WTC11 (cell line): Measurements from ENCODE around the gene WDR3. TPM values are rescaled to one million over a fixed set of nuclear protein-coding genes. Genes with fewer than 3 reads are reported as not detected.

ENCODE experiments used
- ATAC-seq: fragments of 200-7000 bp; cut with Tn5 transposase; 2 replicates; pipeline ENCODE4 v1.10.0; 2021; ENCODE audit warnings: mild to moderate bottlenecking, moderate library complexity
- CTCF ChIA-PET: fragments of 300-600 bp; sonication (Branson Sonifier 250); formaldehyde crosslinking; loops from one replicate; lab custom pipeline; 2021; ENCODE audit warnings: antibody characterized with exemption; lab: Charles Lee
- POLR2A ChIA-PET: fragments of 350-600 bp; sonication (Branson Sonifier 250); formaldehyde crosslinking; loops from one replicate; lab custom pipeline; 2021; ENCODE audit warnings: antibody characterized with exemption; lab: Charles Lee
- DNase-seq: peaks from one replicate; pipeline ENCODE4 v3.0.0; 2021; ENCODE audit warnings: low spot score
- H3K27ac Mint-ChIP-seq: 2 replicates; pipeline ENCODE4 v1.8.0; 2021; ENCODE audit warnings: mixed read lengths
- H3K27me3 Mint-ChIP-seq: 2 replicates; pipeline ENCODE4 v1.8.0; 2021; ENCODE audit warnings: low read depth, mild to moderate bottlenecking, moderate library complexity, mixed read lengths
- H3K36me3 Mint-ChIP-seq: 2 replicates; pipeline ENCODE4 v1.8.0; 2021; ENCODE audit warnings: mixed read lengths
- H3K4me1 Mint-ChIP-seq: 2 replicates; pipeline ENCODE4 v1.8.0; 2022; ENCODE audit warnings: mixed read lengths
- H3K4me3 Mint-ChIP-seq: 2 replicates; pipeline ENCODE4 v1.8.0; 2021; ENCODE audit warnings: mild to moderate bottlenecking, moderate library complexity, mixed read lengths
- H3K9me3 Mint-ChIP-seq: 2 replicates; pipeline ENCODE4 v1.8.0; 2021; ENCODE audit warnings: mixed read lengths
- ATF2 ChIP-seq: sonication (generic); formaldehyde crosslinking; IDR thresholded peaks from 2 replicates; pipeline ENCODE4 v1.8.1; 2022; ENCODE audit warnings: low read depth, missing genetic modification reagents, borderline replicate concordance
- CBFB ChIP-seq: sonication (generic); formaldehyde crosslinking; IDR thresholded peaks from 2 replicates; pipeline ENCODE4 v1.8.1; 2022; ENCODE audit warnings: mild to moderate bottlenecking, low read depth, missing genetic modification reagents
- ELF4 ChIP-seq: sonication (generic); formaldehyde crosslinking; IDR thresholded peaks from 2 replicates; pipeline ENCODE4 v1.8.1; 2022; ENCODE audit warnings: low read depth, mild to moderate bottlenecking, moderate library complexity, missing genetic modification reagents
- ETV6 ChIP-seq: sonication (generic); formaldehyde crosslinking; IDR thresholded peaks from 2 replicates; pipeline ENCODE4 v1.8.1; 2022; ENCODE audit warnings: mild to moderate bottlenecking, missing genetic modification reagents
- FOXJ3 ChIP-seq: sonication (generic); formaldehyde crosslinking; IDR thresholded peaks from 2 replicates; pipeline ENCODE4 v1.9.0; 2021; ENCODE audit warnings: missing genetic modification reagents, mild to moderate bottlenecking, borderline replicate concordance
- FOXK1 ChIP-seq: sonication (generic); formaldehyde crosslinking; IDR thresholded peaks from 2 replicates; pipeline ENCODE4 v1.8.0; 2022; ENCODE audit warnings: mild to moderate bottlenecking, moderate library complexity, missing genetic modification reagents
- FOXP1 ChIP-seq: sonication (generic); formaldehyde crosslinking; IDR thresholded peaks from 2 replicates; pipeline ENCODE4 v1.8.0; 2022; ENCODE audit warnings: missing genetic modification reagents, mild to moderate bottlenecking, moderate library complexity, borderline replicate concordance
- IRF1 ChIP-seq: sonication (generic); formaldehyde crosslinking; IDR thresholded peaks from 2 replicates; pipeline ENCODE4 v1.8.0; 2023; ENCODE audit warnings: missing genetic modification reagents
- IRF2 ChIP-seq: sonication (generic); formaldehyde crosslinking; IDR thresholded peaks from 2 replicates; pipeline ENCODE4 v1.8.0; 2022; ENCODE audit warnings: low read depth, missing genetic modification reagents, borderline replicate concordance
- JAZF1 ChIP-seq: fragments of 250-450 bp; sonication (Bioruptor Pico); IDR thresholded peaks from 2 replicates; pipeline ENCODE4 v1.9.0; 2021; ENCODE audit warnings: moderate library complexity, mild to moderate bottlenecking, inconsistent platforms
- JUN ChIP-seq: sonication (generic); formaldehyde crosslinking; IDR thresholded peaks from 2 replicates; pipeline ENCODE4 v1.8.0; 2023; ENCODE audit warnings: mild to moderate bottlenecking, missing genetic modification reagents
- MXD4 ChIP-seq: fragments of 250-450 bp; sonication (Bioruptor Pico); IDR thresholded peaks from 2 replicates; pipeline ENCODE4 v1.8.0; 2021; ENCODE audit warnings: mild to moderate bottlenecking, moderate library complexity, borderline replicate concordance
- MYBL2 ChIP-seq: sonication (generic); formaldehyde crosslinking; IDR thresholded peaks from 2 replicates; pipeline ENCODE4 v1.8.1; 2023; ENCODE audit warnings: mild to moderate bottlenecking, moderate library complexity, missing genetic modification reagents
- NFE2L1 ChIP-seq: sonication (generic); formaldehyde crosslinking; IDR thresholded peaks from 2 replicates; pipeline ENCODE4 v1.8.1; 2023; ENCODE audit warnings: missing genetic modification reagents
- NR1H2 ChIP-seq: sonication (generic); formaldehyde crosslinking; IDR thresholded peaks from 2 replicates; pipeline ENCODE4 v1.9.0; 2021; ENCODE audit warnings: mild to moderate bottlenecking, moderate library complexity, missing genetic modification reagents
- NR3C1 ChIP-seq: sonication (generic); formaldehyde crosslinking; conservative IDR thresholded peaks from 2 replicates; pipeline ENCODE4 v1.8.1; 2023; ENCODE audit warnings: low read depth, mild to moderate bottlenecking, missing genetic modification reagents
- PRDM15 ChIP-seq: sonication (generic); formaldehyde crosslinking; IDR thresholded peaks from 2 replicates; pipeline ENCODE4 v1.8.0; 2022; ENCODE audit warnings: missing genetic modification reagents
- SMAD3 ChIP-seq: sonication (generic); formaldehyde crosslinking; IDR thresholded peaks from 2 replicates; pipeline ENCODE4 v1.8.0; 2022; ENCODE audit warnings: missing genetic modification reagents, mild to moderate bottlenecking, borderline replicate concordance
- SOX15 ChIP-seq: fragments of 250-450 bp; sonication (Bioruptor Pico); IDR thresholded peaks from 2 replicates; pipeline ENCODE4 v1.9.0; 2021; ENCODE audit warnings: mild to moderate bottlenecking
- TCF7 ChIP-seq: sonication (generic); formaldehyde crosslinking; IDR thresholded peaks from 2 replicates; pipeline ENCODE4 v1.8.0; 2022; ENCODE audit warnings: mild to moderate bottlenecking, low read depth, missing genetic modification reagents, moderate library complexity
- USF2 ChIP-seq: sonication (generic); formaldehyde crosslinking; IDR thresholded peaks from 2 replicates; pipeline ENCODE4 v1.8.1; 2023; ENCODE audit warnings: mild to moderate bottlenecking, missing genetic modification reagents, moderate library complexity
- ZBTB21 ChIP-seq: sonication (generic); formaldehyde crosslinking; IDR thresholded peaks from 2 replicates; pipeline ENCODE4 v1.8.1; 2023; ENCODE audit warnings: mild to moderate bottlenecking, missing genetic modification reagents, borderline replicate concordance
- ZNF219 ChIP-seq: sonication (generic); formaldehyde crosslinking; IDR thresholded peaks from 2 replicates; pipeline ENCODE4 v1.8.0; 2023; ENCODE audit warnings: missing genetic modification reagents, mild to moderate bottlenecking, borderline replicate concordance
- ZNF281 ChIP-seq: sonication (generic); formaldehyde crosslinking; IDR thresholded peaks from 2 replicates; pipeline ENCODE4 v1.8.0; 2023; ENCODE audit warnings: mild to moderate bottlenecking, missing genetic modification reagents
- ZNF416 ChIP-seq: fragments of 250-450 bp; sonication (Bioruptor Pico); IDR thresholded peaks from 2 replicates; pipeline ENCODE4 v1.9.0; 2021; ENCODE audit warnings: mild to moderate bottlenecking, inconsistent platforms
- ZNF671 ChIP-seq: fragments of 250-450 bp; sonication (Bioruptor Pico); IDR thresholded peaks from 2 replicates; pipeline ENCODE4 v1.8.0; 2021; ENCODE audit warnings: mild to moderate bottlenecking
- total RNA-seq: library from RNA; stranded (reverse); gene quantifications from 3 replicates; pipeline ENCODE4 v1.2.3, GENCODE V29; 2021
- TF ChIP-seq, protein P1 (sequence below): fragments of 250-450 bp; sonication (Bioruptor Pico); conservative IDR thresholded peaks from 2 replicates; pipeline ENCODE4 v1.9.0; 2021; ENCODE audit warnings: mild to moderate bottlenecking

The WDR3 gene
- total RNA-seq, 1 experiment from 2014 or later: 50.0 TPM

GRCh38 chr1:117930484-117930883 lies 945 bp downstream of the WDR3 start:
- H3K4me3 Mint-ChIP-seq: peak overlapping the region; percentile 98
- CTCF ChIA-PET: interaction anchor here (2.2 kb wide), 1 partner anchor 35 kb away, joined by 13 read pairs; no protein-coding TSS in a partner anchor
- no peak overlapping the region for H3K27ac Mint-ChIP-seq
- no peaks in the 10 kb centered on the region for H3K9me3 Mint-ChIP-seq
- POLR2A ChIA-PET: no interaction called here
- no peak for ATAC-seq
- H3K4me1 Mint-ChIP-seq: peaks cover 37% of the 10 kb centered on the region
- no peak for DNase-seq
- H3K27me3 Mint-ChIP-seq: no peaks in the 10 kb centered on the region
- peaks cover 11% of the 10 kb centered on the region for H3K36me3 Mint-ChIP-seq
- no peak for TF ChIP-seq ZNF416
- TF ChIP-seq JUN (CRISPR knock-in tag): no peak
- TF ChIP-seq IRF1 (CRISPR knock-in tag): no peak
- TF ChIP-seq, protein P1, sequence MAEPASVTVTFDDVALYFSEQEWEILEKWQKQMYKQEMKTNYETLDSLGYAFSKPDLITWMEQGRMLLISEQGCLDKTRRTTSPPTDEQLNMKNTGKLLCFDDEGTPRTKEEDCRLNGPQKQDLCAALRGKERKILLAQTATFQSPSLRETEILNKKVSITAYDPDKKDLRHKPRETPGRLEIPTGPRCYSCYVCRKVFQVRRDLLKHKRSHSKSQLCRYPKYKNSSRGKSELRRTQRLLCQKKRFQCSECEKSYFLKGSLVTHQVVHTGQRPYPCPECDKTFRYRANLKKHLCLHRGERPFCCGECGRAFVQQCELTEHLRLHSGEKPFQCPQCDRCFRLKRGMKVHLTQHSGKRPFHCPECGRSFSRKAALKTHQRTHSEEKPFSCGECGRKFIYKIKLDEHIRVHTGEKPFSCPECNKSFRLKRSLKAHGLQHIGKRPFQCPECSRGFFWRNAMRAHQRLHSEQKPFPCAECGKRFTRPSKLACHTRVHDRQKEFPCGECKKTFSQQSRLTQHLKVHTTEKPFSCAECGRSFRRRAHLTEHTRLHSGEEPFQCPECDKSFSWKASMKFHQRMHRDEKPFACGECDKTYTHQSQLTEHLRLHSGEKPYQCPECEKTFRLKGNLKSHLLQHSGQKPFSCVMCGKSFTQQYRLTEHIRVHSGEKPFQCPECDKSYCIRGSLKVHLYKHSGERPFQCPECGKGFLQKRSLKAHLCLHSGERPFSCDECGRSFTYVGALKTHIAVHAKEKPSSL: no peak
- TF ChIP-seq ZNF219 (CRISPR knock-in tag): no peak
- TF ChIP-seq ZNF671 (CRISPR knock-in tag): no peak
- no peak for TF ChIP-seq CBFB
- TF ChIP-seq NFE2L1 (CRISPR knock-in tag): no peak
- no peak for TF ChIP-seq ELF4
- no peak for TF ChIP-seq MYBL2 (CRISPR knock-in tag)
- no peak for TF ChIP-seq FOXK1
- no peak for TF ChIP-seq IRF2
- no peak for TF ChIP-seq SMAD3
- no peak for TF ChIP-seq ZBTB21 (CRISPR knock-in tag)

DNA sequence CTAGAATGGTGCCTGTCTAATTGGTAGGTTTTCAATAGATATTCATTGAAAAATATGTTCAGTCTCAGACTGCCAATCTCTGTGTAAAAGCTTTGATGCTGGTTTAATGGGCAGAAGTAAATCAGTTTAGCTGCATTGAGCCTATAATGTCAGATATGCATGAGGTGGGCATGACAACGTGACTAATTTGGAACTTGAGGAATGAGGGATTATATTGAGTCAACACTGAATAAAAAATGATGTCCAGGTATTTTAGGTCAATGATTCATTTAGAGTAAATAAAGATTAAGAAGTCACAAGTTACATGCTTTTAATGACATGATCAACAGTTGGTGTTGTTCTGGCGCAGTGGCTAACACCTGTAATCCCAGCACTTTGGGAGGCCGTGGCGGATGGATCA lies 3.0 kb downstream of the WDR3 start:
- H3K27ac Mint-ChIP-seq: no peak overlapping the region
- H3K4me3 Mint-ChIP-seq: no peak overlapping the region
- ATAC-seq (no peak), DNase-seq (no peak)
- TF ChIP-seq USF2 (no peak), ZNF281 (CRISPR knock-in tag) (no peak), FOXJ3 (CRISPR knock-in tag) (no peak), SOX15 (CRISPR knock-in tag) (no peak), MXD4 (CRISPR knock-in tag) (no peak), TCF7 (CRISPR knock-in tag) (no peak), NR1H2 (CRISPR knock-in tag) (no peak), ATF2 (no peak), ELF4 (no peak), NR3C1 (no peak), JAZF1 (no peak), PRDM15 (CRISPR knock-in tag) (no peak), SMAD3 (no peak), FOXP1 (CRISPR knock-in tag) (no peak), ETV6 (CRISPR knock-in tag) (no peak)
- H3K9me3 Mint-ChIP-seq: no peaks in the 10 kb centered on the region
- peaks cover 19% of the 10 kb centered on the region for H3K4me1 Mint-ChIP-seq
- H3K27me3 Mint-ChIP-seq: no peaks in the 10 kb centered on the region
- peaks cover 18% of the 10 kb centered on the region for H3K36me3 Mint-ChIP-seq
- ChIA-PET POLR2A (no interaction called here), CTCF (no interaction called here)
